ENCODE results near the gene SRSF6. TPM values are rescaled to one million over a fixed set of nuclear protein-coding genes. Genes with fewer than 3 reads are reported as not detected.
A peak's percentile ranks its signal among the peaks of the same experiment; 100 is the strongest.
"Not testable (repeated sequence)": the region's sequence is repeated elsewhere in the genome, so short reads cannot be mapped to it uniquely, and the experiment has no call there.

Gene SRSF6
- 100 to 1,000 TPM; 341 to 409 (median 403) TPM for polyA plus RNA-seq (ENCODE audit: insufficient read depth in 1 of 5, insufficient read length in 5 of 5, low replicate concordance in 1 of 5)
- long read RNA-seq, donor 1, full-length matches to known transcripts, result 32 of 72 reads
- long read RNA-seq, donor 1, partial matches to known transcripts, result 29 of 72 reads
- long read RNA-seq, donor 1, other reads (novel, unspliced or antisense), result 11 of 72 reads
- long read RNA-seq, donor 2, full-length matches to known transcripts, result 21 of 34 reads
- long read RNA-seq, donor 2, partial matches to known transcripts, result 8 of 34 reads
- long read RNA-seq, donor 2, other reads (novel, unspliced or antisense), result 5 of 34 reads
- long read RNA-seq, donor 3, full-length matches to known transcripts, result 10 of 34 reads
- long read RNA-seq, donor 3, partial matches to known transcripts, result 19 of 34 reads
- long read RNA-seq, donor 3, other reads (novel, unspliced or antisense), result 5 of 34 reads
- long read RNA-seq, donor 4, full-length matches to known transcripts, result 10 of 60 reads
- long read RNA-seq, donor 4, partial matches to known transcripts, result 43 of 60 reads
- long read RNA-seq, donor 4, other reads (novel, unspliced or antisense), result 7 of 60 reads
- long read RNA-seq, donor 5, full-length matches to known transcripts, result 19 of 65 reads
- long read RNA-seq, donor 5, partial matches to known transcripts, result 26 of 65 reads
- long read RNA-seq, donor 5, other reads (novel, unspliced or antisense), result 20 of 65 reads
- long read RNA-seq, donor 6, full-length matches to known transcripts, result 37 of 105 reads
- long read RNA-seq, donor 6, partial matches to known transcripts, result 46 of 105 reads
- long read RNA-seq, donor 6, other reads (novel, unspliced or antisense), result 22 of 105 reads
- long read RNA-seq, donor 7, full-length matches to known transcripts, result 11 of 11 reads
- long read RNA-seq, donor 7, partial matches to known transcripts, result 0 of 11 reads
- long read RNA-seq, donor 7, other reads (novel, unspliced or antisense), result 0 of 11 reads
- long read RNA-seq, donor 8, full-length matches to known transcripts, result 11 of 24 reads
- long read RNA-seq, donor 8, partial matches to known transcripts, result 0 of 24 reads
- long read RNA-seq, donor 8, other reads (novel, unspliced or antisense), result 13 of 24 reads

- DNase-seq, result peak; percentile 96 to 97
These were observed at the start of gene SRSF6 for GRCh38 chr20:43457640-43458421. TSS of gene SRSF6 (plus strand) at chr20:43457896. CDS start at chr20:43458034, 138 bp downstream.

- DNase-seq, result no peak
These were observed 48.7 kb upstream of the SRSF6 start for GRCh38 chr20:43408848-43409576.

DNA sequence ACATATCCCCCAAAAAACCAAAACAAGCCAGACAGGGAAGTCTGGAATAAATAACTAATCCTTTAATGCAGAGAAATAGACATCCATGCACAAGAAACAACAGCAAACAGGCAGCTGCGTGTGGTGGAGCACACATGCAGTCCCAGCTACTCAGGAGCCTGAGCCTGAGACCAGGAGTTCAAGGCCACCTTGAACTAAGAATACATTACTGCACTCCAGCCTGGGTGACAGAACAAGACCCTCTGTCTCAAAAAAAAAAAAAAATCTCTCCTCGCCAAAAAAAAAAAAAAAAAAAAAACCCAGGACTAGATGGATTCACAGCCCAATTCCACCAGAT is 48.2 kb upstream of the SRSF6 start:
- DNase-seq, result no peak

GRCh38 chr20:43415661-43416430 is 41.9 kb upstream of the SRSF6 start:
- DNase-seq, result no peak

DNA sequence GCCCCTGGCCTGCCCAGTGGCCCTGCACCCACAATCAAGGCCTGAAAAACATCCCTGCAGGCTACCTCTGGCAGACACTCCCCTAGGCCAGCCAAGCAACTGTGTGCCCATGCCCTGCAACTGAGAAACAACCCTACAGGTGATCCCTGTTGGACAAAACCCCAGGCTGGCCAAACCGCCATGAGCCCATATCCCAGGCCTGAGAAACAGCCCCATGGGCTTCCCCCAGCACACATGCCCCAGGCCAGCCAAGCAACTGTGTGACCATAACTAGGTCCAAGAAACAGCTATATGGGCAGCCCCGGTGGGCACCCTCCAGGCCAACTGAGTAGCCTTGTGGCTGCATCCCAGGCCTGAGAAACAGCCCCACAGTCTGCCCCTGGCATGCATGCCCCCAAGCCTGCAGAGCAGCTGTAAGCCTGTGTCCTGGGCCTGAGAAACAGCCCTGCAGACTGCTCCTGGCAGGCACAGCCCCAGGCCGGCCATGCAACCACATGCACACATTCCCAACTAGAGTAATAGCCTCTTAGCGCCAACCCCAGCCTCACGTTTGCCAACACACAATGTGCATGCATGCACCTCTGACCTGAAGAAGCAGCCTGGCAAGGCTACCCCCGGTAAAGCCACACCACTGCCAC is 41.0 kb upstream of the SRSF6 start:
- no peak for DNase-seq

GRCh38 chr20:43420192-43420591 is 37.5 kb upstream of the SRSF6 start:
- no peak for DNase-seq

GRCh38 chr20:43420913-43421312 is 36.8 kb upstream of the SRSF6 start:
- not testable (repeated sequence) for DNase-seq

DNA sequence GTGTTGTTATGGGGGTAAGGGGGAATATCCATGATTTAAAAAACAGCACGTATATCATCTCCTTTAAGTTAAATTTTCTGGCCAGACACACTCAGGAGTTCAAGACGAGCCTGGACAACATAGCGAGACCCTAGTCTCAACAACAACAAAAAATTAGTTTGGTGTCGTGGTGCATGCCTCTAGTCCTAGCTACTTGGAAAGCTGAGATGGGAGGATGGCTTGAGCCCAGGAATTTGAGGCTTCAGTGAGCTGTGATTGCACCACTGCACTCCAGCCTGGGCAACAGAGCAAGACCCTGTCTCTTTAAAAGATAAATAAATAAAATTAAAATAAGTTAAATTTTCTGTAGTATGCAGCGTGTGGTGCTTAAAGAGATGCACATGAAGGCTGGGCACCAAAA is 31.5 kb upstream of the SRSF6 start:
- DNase-seq, result no peak

DNA sequence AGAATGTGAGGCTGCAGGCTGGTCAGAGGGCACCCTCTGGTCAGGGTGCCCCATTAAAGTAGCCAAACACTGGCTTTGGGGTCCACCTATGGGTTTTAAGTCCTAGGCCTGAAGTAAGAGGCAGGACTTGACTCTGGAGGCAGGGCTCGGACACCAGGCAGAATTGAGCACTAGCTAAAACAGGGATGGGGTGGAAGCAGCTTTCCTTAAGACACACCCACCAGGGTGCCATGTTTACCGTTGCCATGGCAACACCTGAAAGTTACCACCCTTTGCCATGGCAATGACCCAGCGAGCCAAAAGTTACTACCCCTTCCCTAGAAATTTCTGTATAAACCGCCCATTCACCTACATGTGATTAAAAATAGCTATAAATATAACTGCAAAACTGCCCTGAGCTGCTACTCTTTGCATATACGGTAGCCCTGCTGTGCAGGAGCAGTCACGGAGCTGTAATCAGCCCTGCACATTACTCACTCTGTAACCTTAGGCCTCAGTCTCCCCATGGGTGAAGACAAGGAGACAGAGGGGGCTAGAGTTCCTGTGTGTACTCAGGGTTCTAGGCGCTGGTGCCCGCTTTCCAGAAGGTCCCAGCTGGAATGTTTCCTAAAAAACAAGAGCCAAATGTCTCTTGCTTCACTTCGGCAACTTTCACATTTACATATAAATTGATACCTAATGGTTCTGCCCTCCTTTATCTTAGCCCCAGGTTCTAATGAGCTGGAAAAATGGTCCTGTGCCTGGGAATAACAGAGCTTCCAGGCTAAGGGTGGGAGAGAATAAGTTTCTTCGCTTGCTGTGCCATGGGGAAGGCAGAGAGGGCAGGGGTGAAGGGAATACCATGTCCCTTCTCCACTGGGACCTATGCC is 27.2 kb upstream of the SRSF6 start:
- DNase-seq, result no peak

GRCh38 chr20:43431134-43431519 is 26.6 kb upstream of the SRSF6 start:
- no peak for DNase-seq

- DNase-seq, result no peak
These were observed 25.2 kb upstream of the SRSF6 start for GRCh38 chr20:43432498-43432897.

DNA sequence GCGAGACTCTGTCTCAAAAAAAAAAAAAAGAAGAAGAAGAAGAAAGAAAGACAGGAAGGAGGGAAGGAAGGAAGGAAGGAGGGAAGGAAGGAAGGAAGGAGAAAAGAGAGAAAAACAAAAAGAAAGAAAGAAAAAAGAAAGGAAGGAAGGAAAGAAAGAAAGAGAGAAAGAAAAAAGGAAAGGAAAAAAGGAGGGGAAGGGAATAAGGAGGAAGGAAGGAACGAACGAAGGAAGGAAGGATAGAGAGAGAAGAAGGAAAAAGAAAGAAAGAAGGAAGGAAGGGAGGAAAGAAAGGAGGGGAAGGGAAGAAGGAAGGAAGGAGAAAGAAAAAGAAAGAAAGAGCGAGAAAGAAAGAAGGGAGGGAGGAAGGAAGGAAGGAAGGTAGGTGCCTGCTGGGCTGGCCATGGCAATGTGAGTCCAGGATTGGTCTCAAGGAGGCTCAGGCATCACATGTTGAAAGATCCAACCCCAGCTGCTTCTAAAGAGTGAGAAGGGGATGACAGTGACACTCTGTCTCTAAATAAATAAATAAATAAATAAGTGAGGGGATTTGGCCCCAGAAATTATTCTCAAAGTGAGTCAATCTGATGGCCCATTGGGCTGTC is 24.3 kb upstream of the SRSF6 start:
- no peak for DNase-seq

GRCh38 chr20:43434565-43434964 is 23.1 kb upstream of the SRSF6 start:
- no peak for DNase-seq

GRCh38 chr20:43438578-43439316 is 18.9 kb upstream of the SRSF6 start:
- DNase-seq, result no peak

- no peak for DNase-seq
These were observed 17.2 kb upstream of the SRSF6 start for GRCh38 chr20:43440531-43440930.

DNA sequence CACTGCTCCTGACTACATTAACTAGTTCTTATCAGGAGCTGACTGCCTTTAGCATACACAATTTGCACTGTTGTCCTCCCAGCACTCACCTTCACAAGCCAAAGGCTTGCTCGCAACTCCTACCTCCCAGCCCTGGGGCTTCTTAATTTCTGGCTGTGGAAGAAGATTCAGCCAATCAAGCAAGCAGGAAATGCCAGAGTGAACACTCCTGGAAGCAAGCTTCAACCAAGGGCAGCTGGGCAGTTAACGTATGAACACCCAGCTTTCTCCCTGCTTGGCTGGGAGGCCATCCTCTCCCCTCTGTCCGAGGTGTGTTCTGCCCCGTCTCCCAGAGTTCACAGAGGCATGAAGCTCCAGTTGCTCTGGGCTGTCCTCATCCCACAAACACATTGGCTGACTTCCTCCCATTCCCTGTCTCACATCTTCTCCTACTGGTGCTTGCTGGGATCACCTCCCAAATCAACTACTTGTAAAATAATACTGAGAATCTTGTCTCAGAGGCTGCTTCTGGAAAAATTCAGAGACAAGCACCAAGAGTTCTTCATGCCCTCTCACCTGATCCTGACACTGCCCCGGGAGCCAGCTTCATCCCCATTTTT is 15.3 kb upstream of the SRSF6 start:
- DNase-seq, result no peak

- no peak for DNase-seq
These were observed 13.6 kb upstream of the SRSF6 start for GRCh38 chr20:43444107-43444506.
